ENCODE data around the gene SMYD3. TPM values are rescaled to one million over a fixed set of nuclear protein-coding genes. Genes with fewer than 3 reads are reported as not detected.
A peak's percentile ranks its signal among the peaks of the same experiment; 100 is the strongest.

Gene SMYD3
- total and polyA plus RNA-seq, 2 of the 13 experiments (the other 11 are each of a cell fraction or from before 2014, with no cell fraction given): 27.7 to 35.8 TPM

- ChIA-PET CTCF (ENCODE audit: low intra/inter-chr PET ratio, low total read pairs) (no interaction called here), POLR2A (no interaction called here)
- TF ChIP-seq ZBTB46 (CRISPR knock-in tag; IDR thresholded peaks at IDR 0.05; ENCODE audit: borderline replicate concordance) (no peak), ZNF468 (CRISPR knock-in tag; IDR thresholded peaks at IDR 0.05) (no peak), TFE3 (CRISPR knock-in tag; IDR thresholded peaks at IDR 0.05) (no peak), PAX8 (CRISPR knock-in tag; IDR thresholded peaks at IDR 0.05; ENCODE audit: borderline replicate concordance) (no peak), THYN1 (CRISPR knock-in tag; IDR thresholded peaks at IDR 0.05; ENCODE audit: borderline replicate concordance, low read depth) (no peak), MAFF (IDR thresholded peaks at IDR 0.05; ENCODE audit: low read depth, low read length) (peak; percentile 60; the same call in 1 of the 2 replicates), ZFP37 (CRISPR knock-in tag; IDR thresholded peaks at IDR 0.05; ENCODE audit: borderline replicate concordance) (no peak), ZFP41 (CRISPR knock-in tag; IDR thresholded peaks at IDR 0.05; ENCODE audit: borderline replicate concordance) (no peak), NFKB2 (CRISPR knock-in tag; IDR thresholded peaks at IDR 0.05; ENCODE audit: borderline replicate concordance) (no peak), ATF5 (CRISPR knock-in tag; IDR thresholded peaks at IDR 0.05; ENCODE audit: low read depth) (no peak), MAFK (conservative IDR thresholded peaks at IDR 0.05 in 1 of 2, IDR thresholded peaks at IDR 0.05 in 1 of 2; ENCODE audit: low read length in 2 of 2) (peak; percentile 77 to 82), ZFP36L2 (CRISPR knock-in tag; IDR thresholded peaks at IDR 0.05) (no peak), ZBTB10 (CRISPR knock-in tag; IDR thresholded peaks at IDR 0.05; ENCODE audit: borderline replicate concordance) (no peak)
- no peak overlapping the region for H2AFZ ChIP-seq (ENCODE audit: low read length)
- whole genome bisulfite sequencing (ENCODE audit: low lambda C conversion rate): 85% methylated on average over 6 of the region's 6 CpGs
- ATAC-seq: no peak
- no peak overlapping the region for H3K4me3 ChIP-seq (replicated peaks in 1 of 3; ENCODE audit: insufficient read depth in 1 of 3, low read depth in 2 of 3, low read length in 3 of 3)
- H4K20me1 ChIP-seq (ENCODE audit: insufficient read depth, low read length): no peaks in the 10 kb centered on the region
- intact Hi-C loops (cut with micrococcal nuclease; ENCODE audit: unreplicated experiment) (no loop called here), in situ Hi-C loops (cut with HindIII; ENCODE audit: extremely low pct_ligation_motif_present, low pct_unique_long_range_greater_than_20kb) (no loop called here)
- no TSS peak for BruUV-seq (replicated peaks)
- H3K27me3 ChIP-seq (ENCODE audit: control insufficient read depth in 1 of 2, insufficient read depth in 2 of 2, low read length in 2 of 2): no peaks in the 10 kb centered on the region
- no peak for FAIRE-seq
- H3K4me2 ChIP-seq (ENCODE audit: low read depth, low read length): no peak overlapping the region
- no peak for DNase-seq (ENCODE audit: low spot score)
- no peaks in the 10 kb centered on the region for H3K79me2 ChIP-seq (ENCODE audit: insufficient read depth, low read length)
- no peak overlapping the region for H3K9ac ChIP-seq (ENCODE audit: insufficient read depth, low read depth, low read length)
- no peaks in the 10 kb centered on the region for H3K4me1 ChIP-seq (ENCODE audit: insufficient read depth, low read length)
- no peaks in the 10 kb centered on the region for H3K9me3 ChIP-seq (ENCODE audit: low read length)
- no peak overlapping the region for H3K27ac ChIP-seq (ENCODE audit: extremely low read length, insufficient read depth, low read length)
- no peaks in the 10 kb centered on the region for H3K36me3 ChIP-seq (replicated peaks in 1 of 2; ENCODE audit: control insufficient read depth in 1 of 2, insufficient read depth in 2 of 2, low read length in 2 of 2)
Observed at GRCh38 chr1:246300626-246301549, 206.2 kb downstream of the SMYD3 start.
